GM21447 (cell line): ENCODE measurements around the gene VTI1B.
"Not testable (repeated sequence)": the region's sequence is repeated elsewhere in the genome, so short reads cannot be mapped to it uniquely, and the experiment has no call there.

Experiments used
- ATAC-seq: cut with Tn5 transposase; IDR thresholded peaks from one replicate; pipeline ENCODE4 v1.9.1; 2021; ENCODE audit not compliant: unreplicated experiment

Gene VTI1B

DNA sequence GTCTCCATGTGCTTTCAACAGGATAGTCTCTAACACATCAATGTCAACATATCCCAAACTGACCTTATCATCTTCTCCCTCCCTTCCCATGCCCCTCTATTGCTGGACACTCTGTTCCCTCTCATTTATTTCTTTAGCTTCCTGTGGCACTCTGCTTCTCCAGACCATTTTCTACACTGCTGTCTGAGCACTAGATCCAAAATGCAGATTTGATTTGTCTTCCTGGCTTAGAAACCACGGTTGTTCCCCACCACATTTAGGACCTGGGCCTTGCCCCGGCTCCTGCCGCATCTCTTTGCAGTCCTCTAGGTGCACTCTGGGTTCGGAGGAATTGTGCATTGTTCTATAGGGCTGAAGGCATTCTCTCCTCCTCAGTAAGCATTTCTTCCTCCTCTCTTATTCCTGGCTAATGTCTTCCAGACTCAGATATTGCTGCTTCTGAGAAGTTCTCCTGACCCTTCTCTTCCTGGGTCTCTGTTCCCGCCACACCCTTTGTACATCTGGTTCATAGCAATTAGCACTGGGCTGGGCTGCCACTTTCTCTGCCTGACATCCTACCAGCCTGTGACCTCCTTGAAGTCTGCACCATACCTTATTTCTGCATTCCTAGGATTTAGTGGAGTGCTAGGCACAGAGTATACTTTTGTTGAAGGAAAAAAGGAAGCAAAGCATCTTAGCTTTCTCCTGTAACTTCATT, 40.8 kb downstream of the VTI1B start:
- ATAC-seq = no peak

DNA sequence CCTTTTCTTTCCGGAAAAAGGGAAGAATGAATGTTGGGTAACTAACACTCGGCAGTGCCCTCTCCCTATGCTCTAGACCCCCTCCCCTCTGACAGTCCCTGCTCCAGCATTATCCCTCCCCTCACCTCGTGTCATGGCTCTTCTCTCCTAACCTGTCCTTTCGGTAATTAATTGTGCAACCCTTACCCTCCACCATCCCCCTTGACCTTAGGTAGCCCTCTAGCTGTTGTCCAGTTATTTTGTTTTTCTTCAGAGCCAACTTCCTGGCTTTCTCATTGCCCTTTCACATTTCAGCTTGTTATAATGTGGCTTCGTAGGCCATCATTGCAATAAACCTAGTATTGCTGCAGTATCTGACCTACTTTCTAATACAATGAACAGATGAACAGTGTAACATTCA, 43.5 kb downstream of the VTI1B start:
- ATAC-seq = no peak

DNA sequence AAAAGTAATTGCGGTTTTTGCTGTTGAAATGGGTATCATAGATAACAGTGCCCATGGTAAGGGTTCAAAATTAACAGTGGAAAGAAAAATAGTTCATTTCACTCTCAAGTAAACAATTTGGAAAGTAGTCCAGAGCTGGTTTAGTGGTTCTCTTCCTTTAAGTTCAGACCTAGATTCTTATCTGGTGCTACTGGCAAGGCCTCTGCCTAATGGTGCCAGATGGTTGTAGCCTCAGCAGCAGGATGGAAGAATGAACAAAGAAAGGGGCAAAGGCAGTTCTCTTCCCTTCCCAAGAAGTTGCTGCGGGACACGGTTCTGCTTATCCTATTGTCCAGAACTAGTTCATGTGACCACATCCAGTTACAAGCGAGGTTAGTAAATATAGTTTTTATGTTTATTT, 44.2 kb downstream of the VTI1B start:
- no peak for ATAC-seq

DNA sequence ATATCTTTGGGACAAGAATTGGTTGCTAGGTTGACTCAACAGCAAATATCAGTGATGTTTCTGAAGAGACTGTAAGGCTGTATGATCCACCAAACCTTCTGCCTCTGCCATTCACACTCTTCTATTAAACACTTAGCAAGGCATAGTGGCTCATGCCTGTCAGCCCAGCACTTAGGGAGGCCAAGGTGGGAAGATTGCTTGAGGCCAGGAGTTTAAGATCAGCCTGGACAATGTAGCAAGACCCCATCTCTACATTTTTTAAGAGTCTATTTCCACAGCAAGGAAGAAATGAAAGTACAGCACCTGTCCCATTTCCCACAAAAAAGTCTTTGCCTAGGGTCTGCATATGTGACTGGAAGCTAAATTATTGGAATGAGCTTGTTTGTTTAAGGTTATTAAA, 46.9 kb downstream of the VTI1B start:
- no peak for ATAC-seq

DNA sequence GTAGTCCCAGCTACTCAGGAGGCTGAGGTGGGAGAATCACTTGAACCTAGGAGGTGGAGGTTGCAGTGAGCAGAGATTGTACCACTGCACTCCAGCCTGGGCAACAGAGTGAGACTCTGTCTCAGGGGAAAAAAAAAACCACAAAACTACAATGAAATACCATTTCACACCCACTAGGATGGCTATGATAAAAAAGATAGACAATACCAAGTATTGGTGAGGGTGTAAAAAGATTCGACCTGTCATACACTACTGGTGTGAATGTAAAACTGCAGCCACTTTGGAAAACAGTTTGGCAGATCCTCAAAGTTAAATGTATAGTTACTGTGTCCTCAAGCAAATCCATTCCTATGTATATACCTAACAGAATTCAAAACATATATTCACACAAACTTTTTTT, 48.3 kb downstream of the VTI1B start:
- not testable (repeated sequence) for ATAC-seq

DNA sequence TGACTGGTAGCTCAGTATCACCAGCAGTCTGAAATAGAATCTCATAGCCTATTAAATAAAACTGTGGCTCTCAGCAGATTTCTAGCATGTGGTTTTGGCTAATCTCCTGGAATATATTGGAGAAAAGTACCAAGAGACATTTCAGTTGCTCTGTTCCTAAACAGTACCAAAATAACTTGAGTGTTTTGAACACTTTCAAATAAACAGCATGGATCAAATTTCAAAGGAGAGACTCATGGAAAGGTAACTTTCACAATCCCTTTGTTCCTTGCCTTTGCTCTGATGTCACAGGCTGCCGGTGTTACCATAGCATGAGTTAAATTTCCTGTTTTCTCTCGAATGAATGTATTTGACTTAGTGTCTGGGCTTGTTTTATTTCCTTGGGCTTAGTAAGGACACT, 51.3 kb downstream of the VTI1B start:
- ATAC-seq = no peak

DNA sequence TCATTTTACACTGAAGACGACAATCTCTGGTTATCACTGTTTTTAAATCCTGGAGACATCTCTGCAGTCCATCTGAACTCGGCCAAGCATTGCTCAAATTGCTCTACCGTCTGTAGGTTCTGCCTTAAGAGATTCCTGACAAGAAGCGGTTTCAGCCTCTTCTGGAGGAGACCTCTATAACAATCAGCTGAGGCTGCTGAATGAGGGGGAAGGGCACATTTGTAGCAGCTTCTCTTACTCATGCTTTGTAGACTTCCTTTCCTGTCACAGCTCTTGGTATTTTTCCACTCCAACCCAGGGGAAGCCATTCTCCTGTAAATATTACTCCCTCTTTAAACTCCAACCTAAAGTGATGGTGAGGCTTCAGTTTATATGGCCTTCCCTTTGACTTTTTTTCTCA, 51.8 kb downstream of the VTI1B start:
- ATAC-seq = no peak

DNA sequence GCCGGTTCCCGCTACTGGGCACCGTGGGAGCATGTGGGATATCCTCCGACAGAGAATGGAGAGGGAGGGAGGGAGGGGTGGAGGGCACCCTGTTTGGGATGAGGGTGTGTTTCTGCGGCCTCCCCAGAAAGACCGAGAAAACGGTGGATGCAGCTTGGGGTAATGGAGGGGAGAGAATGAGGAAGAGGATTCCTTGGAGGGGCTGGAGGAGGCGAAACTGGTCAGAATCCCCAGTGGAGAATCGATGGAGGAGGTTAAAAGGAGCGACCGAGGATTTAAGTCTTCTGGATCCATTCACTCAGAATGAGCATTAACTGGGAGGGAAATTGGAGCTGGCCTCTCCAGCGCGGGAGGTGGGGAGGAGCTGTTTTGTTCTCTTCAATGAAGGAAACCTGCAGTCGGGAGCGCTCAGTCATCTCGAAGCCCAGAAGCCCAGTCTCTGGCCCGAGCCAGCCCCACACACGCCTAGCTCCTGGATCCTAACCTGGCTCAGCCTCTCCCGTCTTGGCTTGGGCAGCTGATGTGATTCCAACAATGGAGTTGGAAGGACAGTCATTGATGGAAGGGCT, 54.1 kb downstream of the VTI1B start:
- no peak for ATAC-seq

DNA sequence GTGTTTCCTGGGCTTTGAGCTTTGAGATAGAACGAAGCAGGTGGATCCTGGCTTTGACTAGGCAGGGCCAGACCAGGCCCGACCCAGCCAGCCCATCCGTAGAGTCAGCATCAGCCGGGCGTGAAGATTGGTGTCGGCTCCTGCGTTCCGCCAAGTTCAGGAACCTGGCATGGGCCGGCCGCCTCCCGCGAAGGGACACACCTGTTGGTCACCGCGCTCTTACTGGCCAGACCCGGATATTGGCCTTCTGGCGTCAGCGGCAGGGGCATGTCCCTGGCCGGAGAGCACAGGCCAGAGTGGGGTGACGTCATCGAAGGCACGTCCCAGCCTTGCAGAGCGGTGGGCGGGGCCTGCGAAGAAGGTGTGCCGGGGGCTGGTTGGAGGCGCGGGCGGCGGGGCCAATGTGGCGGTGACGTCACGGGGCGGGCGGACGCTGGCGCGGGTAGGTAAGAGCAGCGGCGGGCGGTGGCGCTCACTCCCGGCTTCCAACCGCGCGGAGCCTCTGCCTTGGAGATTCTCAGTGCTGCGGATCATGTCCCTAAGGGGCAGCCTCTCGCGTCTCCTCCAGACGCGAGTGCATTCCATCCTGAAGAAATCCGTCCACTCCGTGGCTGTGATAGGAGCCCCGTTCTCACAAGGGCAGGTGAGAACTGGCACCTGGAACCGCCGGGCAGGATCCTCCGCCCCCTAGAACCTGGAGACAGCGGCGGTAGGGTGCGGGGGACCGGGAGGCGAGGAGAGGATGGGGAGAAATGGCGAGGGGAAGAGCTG, 54.8 kb downstream of the VTI1B start, which contains the start of gene ARG2:
Gene ARG2 (plus strand): TSS at position 475 of the 771 bp plus-strand sequence. CDS start 58 bp downstream, at position 533.
- peak; percentile 90 for ATAC-seq

DNA sequence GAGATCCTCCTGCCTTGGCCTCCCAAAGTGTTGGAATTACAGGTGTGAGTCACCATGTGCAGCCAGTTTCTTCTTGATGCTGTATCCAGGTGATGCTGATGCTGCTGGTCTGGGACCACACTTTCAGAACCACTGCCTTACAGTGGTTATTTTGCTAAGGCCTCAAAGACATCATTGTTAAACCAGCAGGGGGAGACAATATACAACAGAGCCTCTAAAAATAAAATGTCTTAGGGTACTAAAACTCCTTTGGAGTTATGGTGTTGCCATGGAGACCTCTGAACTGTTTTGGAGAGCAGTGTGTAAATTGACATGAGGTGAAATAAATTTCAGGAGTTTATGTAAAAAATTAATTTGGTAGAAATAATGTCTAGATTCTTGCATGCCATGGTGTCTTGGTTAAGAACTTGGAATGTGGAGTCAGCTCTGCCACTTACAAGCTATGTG, 55.8 kb downstream of the VTI1B start:
- no peak for ATAC-seq

DNA sequence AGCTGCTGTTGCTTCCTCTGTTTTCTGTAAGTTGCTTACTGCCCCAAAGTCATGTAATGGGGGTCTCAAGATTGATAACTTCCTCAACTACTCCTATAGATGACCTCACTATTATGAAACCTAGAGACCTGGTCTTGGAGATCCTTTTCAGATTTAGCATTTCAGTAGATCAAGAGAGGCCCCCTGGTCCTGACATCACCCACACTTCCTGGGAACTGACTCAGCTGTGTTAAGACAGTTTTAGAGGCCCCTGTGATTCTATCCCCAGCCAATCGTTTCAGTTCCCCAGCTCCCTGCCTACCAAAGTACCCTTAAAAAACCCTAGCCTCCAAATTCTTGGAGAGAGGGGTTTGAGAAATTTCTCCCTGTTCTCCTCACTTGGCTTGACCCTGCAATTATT, 63.9 kb downstream of the VTI1B start:
- ATAC-seq = no peak

DNA sequence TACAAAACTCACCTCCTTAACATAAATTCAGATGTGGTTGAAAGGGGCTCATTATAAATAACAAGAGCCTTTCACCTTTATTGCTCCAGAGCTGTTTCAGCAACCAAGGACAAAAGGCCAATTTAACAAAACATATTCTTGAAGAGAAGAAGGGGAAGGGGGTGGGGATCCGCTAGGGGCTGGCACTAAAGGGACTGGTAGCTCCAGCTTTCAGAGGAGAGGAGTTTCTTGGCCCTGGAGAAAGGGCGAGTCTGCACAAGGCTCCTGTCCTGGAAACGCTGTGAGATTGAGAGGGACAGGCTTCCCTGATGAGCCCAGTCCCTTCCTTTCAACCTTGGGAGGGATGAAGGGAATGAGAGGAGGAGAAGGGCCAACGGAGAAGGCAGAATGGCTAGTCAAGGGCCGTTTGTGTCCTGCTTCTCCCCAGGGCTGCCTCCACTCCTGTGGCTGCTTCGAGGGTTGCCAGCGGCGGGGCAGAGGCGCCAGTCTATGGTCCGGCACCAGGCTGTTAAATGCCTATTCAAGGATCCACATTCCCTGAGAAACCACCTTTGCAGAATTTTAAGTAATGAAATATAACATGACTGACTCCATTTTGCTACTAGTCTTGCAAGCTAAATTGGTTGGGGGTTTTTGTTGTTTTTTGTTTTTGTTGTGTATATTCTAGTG, 64.7 kb downstream of the VTI1B start:
- ATAC-seq = no peak

DNA sequence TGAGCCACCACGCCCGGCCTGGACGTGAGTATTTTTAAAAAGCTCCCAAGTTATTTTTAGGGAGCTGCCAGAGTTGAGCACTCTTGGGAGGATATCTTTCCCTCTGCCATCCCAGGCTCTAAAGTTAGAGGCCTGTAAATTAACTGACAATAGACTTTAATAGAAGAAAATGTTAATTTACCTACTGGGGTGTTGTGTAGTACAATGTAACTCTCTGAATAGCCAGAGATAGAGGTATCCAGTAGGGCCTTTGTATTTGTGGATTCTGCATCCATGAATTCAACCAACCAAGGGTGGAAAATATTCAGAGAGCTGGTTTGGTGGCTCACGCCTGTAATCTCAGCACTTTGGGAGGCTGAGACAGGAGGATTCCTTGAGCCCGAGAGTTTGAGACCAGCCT, 66.8 kb downstream of the VTI1B start:
- ATAC-seq = no peak

DNA sequence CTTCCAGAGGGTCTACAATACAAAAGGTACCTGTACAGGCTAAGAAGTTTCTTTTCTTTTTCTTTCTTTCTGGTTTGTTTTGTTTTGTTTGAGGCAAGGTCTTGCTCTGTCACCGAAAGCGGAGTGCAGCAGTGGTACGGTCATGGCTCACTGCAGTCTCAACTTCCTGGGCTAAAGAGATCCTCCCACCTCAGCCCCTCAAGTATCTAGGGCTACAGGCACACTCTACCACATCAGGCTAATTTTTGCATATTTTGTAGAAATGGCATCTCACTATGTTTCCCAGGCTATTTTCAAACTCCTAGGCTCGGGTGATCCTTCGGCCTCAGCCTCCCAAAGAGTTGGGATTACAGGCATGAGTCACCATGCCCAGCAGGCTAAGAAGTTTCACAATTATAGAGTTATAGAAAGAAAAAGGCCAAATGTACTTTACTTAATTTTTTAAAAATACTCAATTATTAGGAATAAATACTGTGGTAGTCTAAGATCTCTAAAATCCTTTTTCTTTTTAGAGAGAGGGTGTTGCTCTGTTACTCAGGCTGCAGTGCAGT, 71.4 kb downstream of the VTI1B start:
- peak; percentile 71 for ATAC-seq

DNA sequence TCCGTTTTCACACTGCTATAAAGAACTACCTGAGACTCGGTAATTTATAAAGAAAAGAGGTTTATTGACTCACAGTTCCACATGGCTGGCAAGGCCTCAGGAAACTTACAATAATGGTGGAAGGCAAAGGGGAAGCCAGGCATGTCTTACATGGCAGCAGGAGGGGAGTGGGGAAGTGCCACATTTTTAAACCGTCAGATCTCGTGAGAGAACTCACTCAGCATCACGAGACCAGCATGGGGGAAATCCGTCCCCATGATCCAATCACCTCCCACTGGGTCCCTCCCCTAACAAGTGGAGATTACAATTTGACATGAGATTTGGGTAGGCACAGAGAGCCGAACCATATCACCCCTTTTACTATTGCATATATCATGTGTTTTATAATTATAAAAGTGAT, 72.4 kb downstream of the VTI1B start:
- no peak for ATAC-seq

DNA sequence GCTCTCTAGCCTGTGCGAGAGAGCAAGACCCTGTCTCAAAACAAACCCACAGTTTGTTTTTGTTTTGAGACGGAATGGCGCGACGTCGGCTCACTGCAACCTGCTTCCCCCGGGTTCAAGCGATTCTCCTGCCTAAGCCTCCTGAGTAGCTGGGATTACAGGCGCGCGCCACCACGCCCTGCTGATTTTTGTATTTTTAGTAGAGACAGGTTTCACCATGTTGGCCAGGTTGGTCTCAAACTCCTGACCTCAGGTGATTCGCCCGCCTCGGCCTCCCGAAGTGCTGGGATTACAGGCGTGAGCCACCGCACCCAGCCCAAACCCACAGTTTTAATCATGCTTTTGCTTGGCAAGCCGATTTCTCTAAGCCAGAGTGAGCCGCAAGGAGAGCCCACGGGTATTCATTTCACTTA, 73.9 kb downstream of the VTI1B start:
- ATAC-seq = not testable (repeated sequence)

DNA sequence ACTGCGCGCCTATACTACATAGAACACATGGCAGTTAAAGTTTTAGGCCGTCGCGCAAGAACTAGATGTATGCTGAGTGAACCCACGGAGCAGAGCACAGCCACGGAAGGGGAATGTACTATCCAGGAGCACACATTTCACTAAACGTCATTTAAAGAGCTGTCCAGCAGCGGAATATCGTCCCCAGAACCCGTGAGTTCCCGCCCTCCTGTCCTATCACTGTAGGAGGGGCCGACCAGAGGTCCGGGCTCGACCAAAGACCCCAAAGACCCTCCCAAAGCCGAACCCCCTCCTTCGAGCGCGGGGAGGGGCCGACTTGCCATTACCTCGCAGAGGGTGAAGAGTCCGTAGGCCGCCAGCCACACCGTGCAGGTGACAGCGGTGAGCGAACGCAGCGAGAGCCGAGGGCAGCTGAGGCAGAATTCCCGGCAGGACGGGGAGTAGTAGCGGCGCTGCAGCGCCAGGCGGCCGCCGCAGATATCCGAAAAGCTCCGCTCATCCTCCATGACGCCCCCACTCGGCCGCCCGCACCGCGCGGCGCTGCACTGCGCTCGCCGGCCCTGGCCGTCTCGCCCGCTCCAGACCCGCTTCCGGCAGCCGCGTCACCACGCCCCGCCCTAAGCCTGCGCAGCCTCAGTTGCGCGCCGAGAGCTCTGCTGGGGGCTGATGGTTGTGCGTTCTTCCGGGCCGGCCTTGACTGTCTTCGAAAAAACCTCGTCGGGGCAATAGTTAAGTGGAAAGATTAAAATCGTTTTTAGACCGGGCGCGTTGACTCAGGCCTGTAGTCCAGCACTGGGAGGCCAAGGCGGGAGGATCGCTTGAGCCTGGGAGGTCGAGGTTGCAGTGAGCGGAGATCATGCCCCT, 74.5 kb downstream of the VTI1B start, which contains the start of gene PIGH:
Gene PIGH (minus strand): TSS at position 571 of the 864 bp plus-strand sequence. CDS start 65 bp downstream, at position 506.
- ATAC-seq = peak; percentile 86
